NCI-H2227 (cell line): Measurements from ENCODE around the gene SERPINE3.
A peak's percentile ranks its signal among the peaks of the same experiment; 100 is the strongest.

ENCODE experiments used
- DNase-seq: peaks from one replicate; lab custom pipeline; 2025; ENCODE audit not compliant: unreplicated experiment; lab: John Stamatoyannopoulos, UW

SERPINE3 gene

GRCh38 chr13:51339354-51339753, at the start of gene SERPINE3:
Gene SERPINE3, plus strand, starts transcription at chr13:51339691. Its CDS starts 1,401 bp downstream, at chr13:51341092.
- no peak for DNase-seq

- no peak for DNase-seq
Observed at GRCh38 chr13:51291341-51291740, 48.1 kb upstream of the SERPINE3 start.

- no peak for DNase-seq
Observed at GRCh38 chr13:51292000-51292565, 47.4 kb upstream of the SERPINE3 start.

- DNase-seq: no peak
Observed at GRCh38 chr13:51297556-51297955, 41.9 kb upstream of the SERPINE3 start.

- no peak for DNase-seq
Observed at GRCh38 chr13:51298812-51299211, 40.7 kb upstream of the SERPINE3 start.

- DNase-seq: peak; percentile 15
Observed at GRCh38 chr13:51303063-51303552, 36.4 kb upstream of the SERPINE3 start.

- DNase-seq: no peak
Observed at GRCh38 chr13:51303882-51304281, 35.6 kb upstream of the SERPINE3 start.

GRCh38 chr13:51305271-51305967, 34.1 kb upstream of the SERPINE3 start:
- no peak for DNase-seq

- no peak for DNase-seq
Observed at GRCh38 chr13:51308781-51309180, 30.7 kb upstream of the SERPINE3 start.

- no peak for DNase-seq
Observed at GRCh38 chr13:51311231-51311630, 28.3 kb upstream of the SERPINE3 start.

GRCh38 chr13:51311957-51312520, 27.5 kb upstream of the SERPINE3 start:
- no peak for DNase-seq

GRCh38 chr13:51313619-51314018, 25.9 kb upstream of the SERPINE3 start:
- no peak for DNase-seq

- no peak for DNase-seq
Observed at GRCh38 chr13:51317262-51317661, 22.2 kb upstream of the SERPINE3 start.

- no peak for DNase-seq
Observed at GRCh38 chr13:51318015-51318414, 21.5 kb upstream of the SERPINE3 start.

GRCh38 chr13:51318876-51319275, 20.6 kb upstream of the SERPINE3 start:
- no peak for DNase-seq

GRCh38 chr13:51321836-51322235, 17.7 kb upstream of the SERPINE3 start:
- no peak for DNase-seq

GRCh38 chr13:51322826-51323225, 16.7 kb upstream of the SERPINE3 start:
- no peak for DNase-seq

- DNase-seq: no peak
Observed at GRCh38 chr13:51323824-51324511, 15.5 kb upstream of the SERPINE3 start.

GRCh38 chr13:51324714-51325420, 14.6 kb upstream of the SERPINE3 start:
- no peak for DNase-seq

GRCh38 chr13:51325837-51326236, 13.7 kb upstream of the SERPINE3 start:
- DNase-seq: no peak

- no peak for DNase-seq
Observed at GRCh38 chr13:51326777-51327176, 12.7 kb upstream of the SERPINE3 start.
